Spinal cord (tissue), 10 donors: Measurements from ENCODE around the gene ZNF787. TPM values are rescaled to one million over a fixed set of nuclear protein-coding genes. Genes with fewer than 3 reads are reported as not detected.

Source experiments
- DNase-seq, 6 donors: peaks; one replicate each; pipeline versions ENCODE4 v3.0.0 to v3.0.0-alpha.2; 2013 to 2015; ENCODE audit warnings: low spot score in 6 of 6, low read depth in 4 of 6
- H3K27ac ChIP-seq: one replicate; pipeline ENCODE4 v1.5.1; 2013; ENCODE audit warnings: low read depth, low read length, control low read depth
- H3K27me3 ChIP-seq: one replicate; pipeline ENCODE4 v1.6.1; 2013; ENCODE audit warnings: low read length; ENCODE audit not compliant: control insufficient read depth, insufficient read depth
- H3K36me3 ChIP-seq: one replicate; pipeline ENCODE4 v1.6.1; 2013; ENCODE audit warnings: low read length; ENCODE audit not compliant: control insufficient read depth, insufficient read depth
- H3K4me1 ChIP-seq: one replicate; pipeline ENCODE4 v1.6.1; 2013; ENCODE audit warnings: low read length; ENCODE audit not compliant: control insufficient read depth, insufficient read depth
- H3K4me3 ChIP-seq: one replicate; pipeline ENCODE4 v1.5.1; 2013; ENCODE audit warnings: low read depth, low read length, control low read depth
- H3K9me3 ChIP-seq: one replicate; pipeline ENCODE4 v1.6.1; 2013; ENCODE audit warnings: low read length; ENCODE audit not compliant: control insufficient read depth, insufficient read depth
- WGBS: methylation state at CpG from one replicate; pipeline ENCODE4 v1.1.5; 2013; ENCODE audit warnings: missing lambda C conversion rate; ENCODE audit not compliant: insufficient coverage; 5-methylcytosine and 5-hydroxymethylcytosine counted together
- long read RNA-seq, 4 donors: transcript quantifications; one replicate each; lab custom pipeline, GENCODE V29; 2026
- polyA plus RNA-seq, 2 donors: library from polyadenylated mRNA; unstranded; fragments of 120-200 nt; gene quantifications; one replicate each; pipeline ENCODE4 v1.2.1, GENCODE V29; 2013; ENCODE audit not compliant: insufficient read length in 2 of 2
- total RNA-seq, 2 donors: library from RNA; depleted of rRNA in 1 of 2; stranded (reverse); fragments of 120-200 nt in 1 of 2; fragments of >200 nt in 1 of 2; gene quantifications; one replicate each; pipeline versions ENCODE4 v1.2.3 to v1.2.4, GENCODE V29; 2013 to 2014
- donor health status: healthy.

The ZNF787 gene
- 10 to 100 TPM in 1 of 2 donors, 1 to 10 TPM in 1; 8.9 to 20.7 TPM for total RNA-seq
- 10 to 100 TPM; 26.4 to 27.4 TPM for polyA plus RNA-seq
- long read RNA-seq, donor 1, transcript ZNF787-203 (3 exons, 1,925 nt): major isoform, 12 of 13 reads
- long read RNA-seq, donor 1, partial matches to known transcripts: 0 of 13 reads
- long read RNA-seq, donor 1, other reads (novel, unspliced or antisense): 0 of 13 reads
- long read RNA-seq, donor 2, partial matches to known transcripts: 11 of 13 reads
- long read RNA-seq, donor 2, other reads (novel, unspliced or antisense): 0 of 13 reads
- long read RNA-seq, donor 3, transcript ZNF787-203 (3 exons, 1,925 nt): major isoform, 14 of 15 reads
- long read RNA-seq, donor 3, partial matches to known transcripts: 0 of 15 reads
- long read RNA-seq, donor 3, other reads (novel, unspliced or antisense): 0 of 15 reads
- long read RNA-seq, donor 4, transcript ZNF787-203 (3 exons, 1,925 nt): major isoform, 16 of 17 reads
- long read RNA-seq, donor 4, partial matches to known transcripts: 0 of 17 reads
- long read RNA-seq, donor 4, other reads (novel, unspliced or antisense): 0 of 17 reads

DNA sequence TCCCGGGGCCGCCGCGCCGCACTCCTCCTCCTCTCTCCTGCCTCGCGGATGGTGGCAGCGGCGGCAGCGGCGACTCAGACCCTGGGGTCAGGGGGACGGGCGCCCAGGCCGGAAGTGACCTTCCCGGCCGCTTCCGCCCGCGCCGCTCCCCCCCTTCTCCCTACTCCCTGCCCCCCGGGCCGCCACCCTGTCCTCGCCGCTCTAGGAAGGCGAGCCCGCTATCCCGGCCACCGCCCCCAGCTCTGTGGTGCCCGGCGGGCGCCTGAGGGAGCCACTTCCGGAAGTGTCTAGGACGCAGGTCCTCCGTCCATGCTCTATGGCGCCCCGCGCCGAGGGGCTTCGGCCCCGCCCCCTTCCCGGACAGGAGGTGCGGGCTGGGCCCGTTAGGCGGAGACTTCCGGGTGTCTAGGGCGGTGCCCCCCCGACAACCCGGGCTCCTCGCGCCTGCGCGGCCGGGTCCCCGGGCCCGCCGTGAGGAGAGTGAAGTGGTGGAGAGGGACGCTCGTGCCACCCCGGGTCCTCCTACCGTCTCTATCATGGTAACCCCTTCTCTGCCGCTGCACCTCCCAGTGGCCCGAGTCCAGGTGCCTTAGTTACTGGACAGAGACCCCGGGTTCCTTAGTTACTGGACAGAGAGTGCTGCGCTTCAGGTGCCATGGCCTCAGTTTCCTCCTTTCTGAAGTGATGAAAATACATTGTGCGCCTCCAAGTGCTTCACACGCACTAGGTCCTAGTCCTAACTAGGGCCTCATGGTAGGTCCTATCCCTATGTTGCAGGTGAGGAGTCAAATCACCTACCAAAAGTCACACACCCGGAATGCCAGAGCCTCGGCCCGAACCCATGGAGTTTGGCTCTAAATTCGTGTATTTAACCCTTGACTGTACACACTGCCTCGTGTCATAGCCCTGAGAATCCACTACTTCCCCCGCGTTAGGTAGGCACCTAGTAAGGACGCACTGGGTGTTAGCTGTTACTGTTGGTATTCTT, at the start of gene ZNF787:
Gene ZNF787 (minus strand): TSS at position 116 of the 988 bp plus-strand sequence. CDS start 18,078 bp downstream, outside the sequence.
- under 1% methylated on average over 54 of the region's 74 CpGs for WGBS
- peak within 1 kb of the TSS; percentile 63 for H3K4me3 ChIP-seq
- H3K9me3 ChIP-seq: no peaks in the 10 kb centered on the region
- peaks cover 19% of the 10 kb centered on the region for H3K36me3 ChIP-seq
- peak; percentile 95 to 99 (median 97) for DNase-seq
- peak within 1 kb of the TSS; percentile 78 for H3K27ac ChIP-seq
- H3K27me3 ChIP-seq: no peaks in the 10 kb centered on the region
- peaks cover 31% of the 10 kb centered on the region for H3K4me1 ChIP-seq

DNA sequence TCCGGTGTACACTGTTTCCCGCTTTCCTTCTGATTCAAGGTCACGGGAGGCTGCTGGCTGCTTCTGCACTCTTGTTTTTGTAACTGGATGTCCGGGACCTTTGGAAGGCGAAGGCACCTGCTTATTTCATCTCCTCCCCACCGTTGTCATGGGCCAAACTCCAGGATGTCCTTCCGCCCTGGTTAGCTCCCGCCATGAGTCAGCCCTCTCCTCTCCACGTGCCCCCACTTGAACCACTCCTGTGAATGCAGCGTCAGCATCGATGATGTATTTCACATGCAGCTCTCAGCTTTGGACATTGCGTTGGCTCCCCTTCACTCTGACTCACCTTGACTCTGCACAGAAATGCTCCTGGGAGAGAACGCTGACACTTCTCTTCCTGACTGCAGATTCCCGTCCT, 49.2 kb upstream of the ZNF787 start:
- WGBS: 82% methylated on average over 13 of the region's 14 CpGs
- Histone ChIP-seq H3K9me3 (no peaks in the 10 kb centered on the region), H3K4me3 (no peak overlapping the region), H3K4me1 (no peaks in the 10 kb centered on the region), H3K27me3 (peaks cover 2% of the 10 kb centered on the region), H3K36me3 (no peaks in the 10 kb centered on the region), H3K27ac (no peak overlapping the region)
- DNase-seq: peak in 1 of 6 donors; percentile 27

DNA sequence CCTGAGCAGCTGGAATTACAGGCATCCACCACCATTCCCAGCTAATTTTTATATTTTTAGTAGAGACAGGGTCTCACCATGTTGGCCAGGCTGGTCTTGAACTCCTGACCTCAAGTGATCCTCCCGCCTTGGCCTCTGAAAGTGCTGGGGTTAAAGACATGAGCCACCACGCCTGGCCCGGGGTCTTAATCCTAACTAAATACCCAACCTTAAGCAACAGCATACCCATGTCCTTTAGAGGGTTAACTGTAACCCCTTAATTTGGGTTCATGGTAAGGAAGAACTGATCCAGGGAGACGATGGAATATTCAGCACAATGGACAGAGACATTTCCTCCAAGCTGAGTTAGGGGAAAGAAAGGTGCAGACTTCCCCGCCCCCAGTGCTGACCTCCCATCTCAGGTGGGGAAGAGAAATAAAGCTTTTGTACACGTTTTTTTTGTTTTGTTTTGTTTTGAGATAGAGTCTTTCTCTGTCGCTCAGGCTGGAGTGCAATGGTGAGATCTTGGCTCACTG, 46.0 kb upstream of the ZNF787 start:
- no peak overlapping the region for H3K27ac ChIP-seq
- DNase-seq: no peak
- no peaks in the 10 kb centered on the region for H3K9me3 ChIP-seq
- H3K36me3 ChIP-seq: peaks cover 4% of the 10 kb centered on the region
- WGBS: 60% methylated on average over 4 of the region's 7 CpGs
- no peaks in the 10 kb centered on the region for H3K4me1 ChIP-seq
- no peaks in the 10 kb centered on the region for H3K27me3 ChIP-seq
- H3K4me3 ChIP-seq: no peak overlapping the region

DNA sequence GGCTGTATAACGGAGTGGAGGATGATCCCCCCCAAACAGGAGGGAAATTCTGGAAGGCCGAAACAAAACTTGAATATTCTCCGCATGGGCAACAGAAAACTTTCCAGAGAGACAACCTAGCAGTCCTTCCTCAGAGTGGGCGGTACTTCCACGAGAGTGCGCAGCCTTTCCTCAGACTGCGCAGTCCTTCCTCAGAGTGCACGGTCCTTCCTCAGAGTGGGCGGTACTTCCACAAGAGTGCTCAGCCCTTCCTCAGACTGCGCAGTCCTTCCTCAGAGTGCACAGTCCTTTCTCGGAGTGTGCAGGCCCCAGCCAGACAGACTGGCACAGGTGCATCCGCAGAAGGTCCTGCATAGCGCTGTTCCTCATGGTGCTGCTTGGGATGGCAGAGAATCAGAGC, 42.0 kb upstream of the ZNF787 start:
- Histone ChIP-seq H3K27ac (no peak overlapping the region), H3K36me3 (peaks cover 43% of the 10 kb centered on the region), H3K27me3 (no peaks in the 10 kb centered on the region), H3K4me3 (no peak overlapping the region), H3K4me1 (no peaks in the 10 kb centered on the region), H3K9me3 (no peaks in the 10 kb centered on the region)
- WGBS: 85% methylated on average over 12 of the region's 13 CpGs
- DNase-seq: no peak

- Histone ChIP-seq H3K4me3 (no peak overlapping the region), H3K27me3 (no peaks in the 10 kb centered on the region), H3K27ac (no peak overlapping the region), H3K4me1 (no peaks in the 10 kb centered on the region), H3K9me3 (no peaks in the 10 kb centered on the region), H3K36me3 (peaks cover 49% of the 10 kb centered on the region)
- DNase-seq: no peak
- 72% methylated on average over 8 of the region's 9 CpGs for WGBS
These were observed 41.2 kb upstream of the ZNF787 start for GRCh38 chr19:56162258-56162657.

DNA sequence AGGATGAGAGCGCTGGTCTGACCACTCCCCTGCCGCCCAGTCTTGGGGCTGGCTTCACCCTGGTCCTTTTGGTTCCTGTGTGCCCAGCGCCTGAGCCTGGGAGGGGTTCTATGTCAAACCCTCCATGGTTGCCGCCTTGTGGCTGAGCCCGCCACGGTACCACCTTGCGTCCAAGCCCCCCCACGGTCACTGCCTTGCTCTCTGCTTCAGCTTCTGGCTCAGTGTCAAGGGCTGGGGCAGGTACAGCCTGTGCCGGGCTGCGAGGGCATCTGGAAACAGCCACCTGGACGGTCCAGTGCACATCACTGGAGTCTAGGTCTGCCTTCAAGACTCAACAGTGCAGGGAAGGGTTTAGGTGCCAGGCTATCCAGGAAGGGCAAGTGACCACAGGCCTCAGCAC, 40.4 kb upstream of the ZNF787 start:
- H3K27me3 ChIP-seq: no peaks in the 10 kb centered on the region
- no peak overlapping the region for H3K4me3 ChIP-seq
- no peaks in the 10 kb centered on the region for H3K9me3 ChIP-seq
- no peak overlapping the region for H3K27ac ChIP-seq
- DNase-seq: no peak
- 95% methylated on average over 11 of the region's 11 CpGs for WGBS
- peaks cover 56% of the 10 kb centered on the region for H3K36me3 ChIP-seq
- H3K4me1 ChIP-seq: no peaks in the 10 kb centered on the region

DNA sequence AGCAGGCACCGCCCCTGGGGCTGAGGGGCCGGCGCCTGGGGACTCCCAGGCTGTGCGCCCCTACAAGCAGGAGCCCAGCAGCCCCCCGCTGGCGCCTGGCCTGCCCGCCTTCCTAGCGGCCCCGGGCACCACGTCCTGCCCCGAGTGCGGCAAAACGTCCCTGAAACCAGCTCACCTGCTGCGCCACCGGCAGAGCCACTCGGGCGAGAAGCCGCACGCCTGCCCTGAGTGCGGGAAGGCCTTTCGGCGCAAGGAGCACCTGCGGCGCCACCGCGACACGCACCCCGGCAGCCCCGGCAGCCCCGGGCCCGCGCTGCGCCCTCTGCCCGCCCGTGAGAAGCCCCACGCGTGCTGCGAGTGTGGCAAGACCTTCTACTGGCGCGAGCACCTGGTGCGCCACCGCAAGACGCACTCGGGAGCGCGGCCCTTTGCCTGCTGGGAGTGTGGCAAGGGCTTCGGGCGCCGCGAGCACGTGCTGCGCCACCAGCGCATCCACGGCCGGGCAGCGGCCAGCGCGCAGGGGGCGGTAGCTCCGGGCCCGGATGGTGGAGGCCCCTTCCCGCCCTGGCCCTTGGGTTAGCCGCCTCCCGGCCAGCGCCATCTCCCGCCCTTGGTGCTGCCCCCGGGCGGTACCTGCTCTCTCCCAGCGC, 38.7 kb upstream of the ZNF787 start:
- 93% methylated on average over 66 of the region's 69 CpGs for WGBS

GRCh38 chr19:56159009-56159559, 38.0 kb upstream of the ZNF787 start:
- Histone ChIP-seq H3K4me3 (no peak overlapping the region), H3K27me3 (no peaks in the 10 kb centered on the region), H3K36me3 (peaks cover 78% of the 10 kb centered on the region), H3K4me1 (no peaks in the 10 kb centered on the region), H3K27ac (no peak overlapping the region), H3K9me3 (no peaks in the 10 kb centered on the region)
- DNase-seq: no peak
- WGBS: 89% methylated on average over 9 of the region's 9 CpGs

More for the DNA sequence above, 38.7 kb upstream of the ZNF787 start:
- Histone ChIP-seq H3K36me3 (peaks cover 72% of the 10 kb centered on the region), H3K27ac (no peak overlapping the region), H3K9me3 (no peaks in the 10 kb centered on the region), H3K4me3 (no peak overlapping the region), H3K4me1 (no peaks in the 10 kb centered on the region), H3K27me3 (no peaks in the 10 kb centered on the region)
- DNase-seq: no peak
